Adipose tissue (tissue), 3 donors: ENCODE measurements around the gene ANKRD11. TPM values are rescaled to one million over a fixed set of nuclear protein-coding genes. Genes with fewer than 3 reads are reported as not detected.

ENCODE experiments used
- H3K27ac ChIP-seq: one replicate; pipeline ENCODE4 v1.5.1; 2013; ENCODE audit warnings: low read depth, low read length
- WGBS, 3 donors: extraction: QIAGEN DNeasy Blood & Tissue Kit; methylation state at CpG; one replicate each; pipeline ENCODE4 v1.1.7; 2013; 5-methylcytosine and 5-hydroxymethylcytosine counted together
- polyA plus RNA-seq, 3 donors: library from polyadenylated mRNA; stranded (reverse); fragments of 200-250 nt; gene quantifications; one replicate each; pipeline ENCODE4 v1.2.3, GENCODE V29; 2013
- donor health status: healthy with polysubstance abuse.
- donor health status: Bipolar disorder and iron deficiency.
- donor health status: healthy.

The ANKRD11 gene
- polyA plus RNA-seq, 3 donors, result 24.9 to 53.9 (median 48.4) TPM

- peak within 1 kb of the TSS; percentile 7 for H3K27ac ChIP-seq
- WGBS, 3 donors, result 0% methylated on average over 74 to 90 of the region's 90 CpGs
These were observed 17.7 kb upstream of the ANKRD11 start, which contains the start of gene SPG7 for GRCh38 chr16:89507834-89508590. Gene SPG7 (plus strand): TSS chr16:89508403. CDS start chr16:89508418, 15 bp downstream.

GRCh38 chr16:89507214-89507833 is 17.0 kb upstream of the ANKRD11 start:
- WGBS, 3 donors, result 6 to 12% (median 7%) methylated on average over 42 of the region's 42 CpGs
- peak overlapping the region; percentile 7 for H3K27ac ChIP-seq

DNA sequence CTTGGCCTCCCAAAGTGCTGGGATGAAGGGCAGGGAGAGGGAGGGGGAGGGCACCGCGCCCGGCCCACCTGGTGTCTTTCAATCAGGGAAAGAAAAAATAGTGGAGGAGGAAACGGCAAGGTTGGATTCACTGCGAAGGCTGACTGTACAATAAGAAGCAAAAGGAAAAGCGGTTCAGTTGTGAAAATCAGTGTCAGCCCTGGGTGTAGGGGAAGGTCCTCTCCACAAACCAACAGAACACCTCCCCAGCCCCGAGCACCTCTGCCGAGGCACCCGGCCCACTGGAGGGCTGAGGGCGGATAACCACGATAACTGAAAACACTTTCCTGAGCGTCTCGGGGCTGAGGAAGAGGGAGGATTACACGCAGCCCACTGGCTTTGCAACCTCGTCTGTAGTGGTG is 16.4 kb upstream of the ANKRD11 start:
- 28 to 55% (median 39%) methylated on average over 15 of the region's 15 CpGs for WGBS, 3 donors
- H3K27ac ChIP-seq, result no peak overlapping the region

- 47 to 73% (median 51%) methylated on average over 4 of the region's 4 CpGs for WGBS, 3 donors
- peak overlapping the region; percentile 60 for H3K27ac ChIP-seq
These were observed 15.7 kb upstream of the ANKRD11 start for GRCh38 chr16:89506113-89506504.

GRCh38 chr16:89505204-89506112 is 15.1 kb upstream of the ANKRD11 start:
- 15 to 31% (median 18%) methylated on average over 20 of the region's 20 CpGs for WGBS, 3 donors

GRCh38 chr16:89504091-89504490 is 13.7 kb upstream of the ANKRD11 start:
- H3K27ac ChIP-seq, result no peak overlapping the region
- 63 to 86% (median 65%) methylated on average over 7 of the region's 7 CpGs for WGBS, 3 donors

More at GRCh38 chr16:89505204-89506112, 15.1 kb upstream of the ANKRD11 start:
- H3K27ac ChIP-seq, result peak overlapping the region; percentile 60

DNA sequence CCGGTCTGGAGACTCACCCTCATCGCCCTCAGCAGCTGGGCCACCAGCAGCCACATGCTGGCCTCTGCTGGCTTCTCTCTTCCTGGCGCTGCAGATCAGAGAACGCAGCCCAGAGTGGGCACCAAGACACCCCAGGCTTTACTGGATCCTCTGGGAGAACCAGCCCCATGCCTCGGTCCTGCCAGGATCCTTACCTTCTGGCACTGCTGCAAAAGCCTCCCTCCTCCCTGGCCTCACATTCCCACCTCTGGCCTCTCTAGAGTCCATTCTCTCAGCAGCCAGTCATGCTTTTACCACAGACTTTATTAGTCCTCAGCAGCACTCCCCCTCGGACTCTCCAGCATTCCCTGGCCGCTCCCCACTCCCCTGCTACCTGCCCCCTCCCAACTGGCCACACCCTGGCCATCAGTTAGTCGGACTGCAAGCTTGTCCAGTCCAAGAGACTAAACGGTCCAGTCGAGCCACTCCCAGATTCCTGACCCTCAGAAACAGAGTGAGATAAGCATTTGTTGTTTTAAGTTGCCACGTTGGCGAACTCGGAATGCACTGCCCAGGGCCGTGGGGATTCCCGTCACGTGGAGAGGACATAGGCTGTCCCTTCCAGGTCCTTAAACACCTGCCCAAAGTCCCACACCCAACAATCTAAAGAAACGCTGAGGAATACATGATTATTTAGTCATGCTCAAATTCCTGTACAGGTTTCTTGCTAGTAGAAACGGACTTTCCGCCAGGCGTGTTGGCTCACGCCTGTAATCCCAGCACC is 11.9 kb upstream of the ANKRD11 start:
- H3K27ac ChIP-seq, result no peak overlapping the region
- WGBS, 3 donors, result 27 to 59% (median 58%) methylated on average over 20 to 21 of the region's 21 CpGs

GRCh38 chr16:89499767-89500166 is 9.4 kb upstream of the ANKRD11 start:
- no peak overlapping the region for H3K27ac ChIP-seq
- 93 to 100% (median 97%) methylated on average over 3 of the region's 3 CpGs for WGBS, 3 donors

- 56 to 79% (median 79%) methylated on average over 10 of the region's 10 CpGs for WGBS, 3 donors
- H3K27ac ChIP-seq, result no peak overlapping the region
These were observed 8.5 kb upstream of the ANKRD11 start for GRCh38 chr16:89498839-89499238.

DNA sequence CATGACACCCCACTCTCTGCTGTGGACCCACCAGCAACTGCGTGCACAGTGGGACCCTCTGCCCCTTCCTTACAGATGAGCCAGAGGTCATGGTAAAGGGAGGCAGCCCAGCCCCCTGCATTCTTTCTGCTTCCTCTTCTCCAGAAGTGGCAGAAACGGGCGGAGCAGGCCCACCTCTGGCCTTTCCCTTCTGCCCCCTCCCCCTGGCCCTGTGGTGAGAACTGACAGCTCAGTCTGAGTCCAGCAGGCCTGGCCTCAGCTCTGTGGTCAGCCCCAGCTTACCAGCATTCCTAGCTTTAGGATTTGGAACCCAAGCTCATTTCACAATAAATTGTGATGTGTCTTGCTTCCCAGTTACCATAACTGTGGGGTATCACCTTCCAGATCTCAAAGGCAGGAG is 4.8 kb upstream of the ANKRD11 start:
- 59 to 87% (median 64%) methylated on average over 3 of the region's 3 CpGs for WGBS, 3 donors
- H3K27ac ChIP-seq, result no peak overlapping the region

- 66 to 79% (median 73%) methylated on average over 5 of the region's 5 CpGs for WGBS, 3 donors
- no peak overlapping the region for H3K27ac ChIP-seq
These were observed 3.4 kb upstream of the ANKRD11 start for GRCh38 chr16:89493776-89494175.

- 80 to 85% (median 85%) methylated on average over 24 of the region's 24 CpGs for WGBS, 3 donors
- no peak overlapping the region for H3K27ac ChIP-seq
These were observed 1.8 kb upstream of the ANKRD11 start for GRCh38 chr16:89491974-89492687.

DNA sequence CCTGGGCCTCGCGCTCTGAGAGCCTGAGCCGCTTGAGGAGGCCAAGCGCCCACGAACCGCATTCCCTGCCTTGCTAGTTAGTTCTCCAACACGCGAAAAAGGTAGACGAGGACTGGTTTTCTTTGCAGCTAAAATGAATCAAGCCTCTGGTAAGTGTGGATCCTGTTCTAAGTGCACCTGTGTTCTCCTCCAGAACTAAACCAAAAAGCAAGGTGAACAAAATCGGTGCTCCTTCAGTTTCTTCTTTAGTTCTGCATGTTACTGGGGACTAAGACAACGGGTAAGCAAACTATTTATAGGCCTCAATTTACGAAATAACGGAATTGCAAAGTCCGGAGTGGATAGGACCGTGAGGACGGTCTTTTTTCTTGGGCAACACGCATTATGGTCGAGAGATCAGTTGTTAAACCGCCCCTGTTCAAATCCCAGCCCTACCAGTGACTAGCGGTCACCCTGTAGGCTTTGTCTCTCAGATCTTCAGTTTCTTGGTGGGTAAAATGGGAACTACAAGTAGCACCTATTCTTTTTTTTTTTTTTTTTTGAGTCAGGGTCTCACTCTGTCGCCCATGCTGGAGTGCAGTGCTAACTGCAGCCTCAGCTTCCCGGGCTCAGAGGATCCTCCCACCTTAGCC is 993 bp upstream of the ANKRD11 start:
- peak overlapping the region; percentile 63 for H3K27ac ChIP-seq

DNA sequence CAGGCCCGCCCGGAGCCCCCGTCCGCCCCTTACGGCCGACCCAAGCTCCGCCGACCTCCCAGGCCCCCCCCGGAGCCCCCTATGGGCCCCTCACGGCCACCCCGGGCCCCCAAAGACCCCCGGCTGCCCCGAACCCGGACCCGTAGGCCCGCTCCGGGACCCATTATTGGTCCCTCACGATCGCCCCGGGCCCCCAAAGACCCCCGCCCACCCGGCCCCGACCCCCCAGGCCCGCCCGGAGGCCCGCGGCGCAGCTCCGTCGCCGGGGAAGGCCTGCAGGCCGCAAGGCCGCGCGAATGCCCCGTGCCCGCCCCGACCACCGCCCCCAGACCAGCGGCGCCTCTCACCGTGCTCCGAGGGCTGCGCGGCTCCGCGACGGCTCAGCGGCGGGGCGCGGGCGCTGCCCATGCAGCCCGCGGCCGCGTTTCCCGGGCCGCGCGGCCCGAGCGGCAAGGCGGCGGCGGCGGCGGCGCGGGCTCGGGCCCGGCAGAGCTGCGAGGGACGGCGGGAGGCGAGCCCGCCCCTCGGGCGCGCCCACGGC is 393 bp downstream of the ANKRD11 start:
- 1% methylated on average over 21 to 65 of the region's 81 CpGs for WGBS, 3 donors
- H3K27ac ChIP-seq, result peak overlapping the region; percentile 91

More for the DNA sequence above, 993 bp upstream of the ANKRD11 start:
- 2 to 3% (median 3%) methylated on average over 22 of the region's 22 CpGs for WGBS, 3 donors

- 1% methylated on average over 44 to 70 of the region's 71 CpGs for WGBS, 3 donors
- peak overlapping the region; percentile 91 for H3K27ac ChIP-seq
These were observed 1.1 kb downstream of the ANKRD11 start for GRCh38 chr16:89489040-89489897.

DNA sequence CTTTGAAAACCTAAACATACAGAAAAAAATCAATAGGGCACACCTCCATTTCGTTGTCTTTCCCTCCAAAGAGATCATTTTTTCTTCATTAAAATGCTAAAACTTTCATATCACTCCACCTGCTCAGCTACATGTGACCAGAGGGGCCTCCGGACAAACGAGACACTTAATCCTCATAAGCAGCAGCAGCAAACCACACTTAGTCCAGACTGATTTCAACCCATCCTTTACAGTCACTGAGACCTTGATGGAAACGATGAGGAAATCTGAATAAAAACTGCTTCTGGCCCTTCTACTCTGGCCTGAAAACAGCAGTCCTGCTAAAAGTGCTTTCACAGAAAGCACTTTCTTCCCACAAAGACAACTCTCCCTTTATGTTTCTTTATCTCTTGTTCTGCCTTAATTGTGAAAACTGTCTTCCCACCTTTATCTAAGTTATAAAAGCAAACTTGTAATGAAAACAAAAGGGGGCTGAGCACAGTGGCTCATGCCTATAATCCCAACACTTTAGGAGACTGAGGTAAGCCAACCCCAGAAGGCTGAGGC is 4.6 kb downstream of the ANKRD11 start:
- 22 to 57% (median 55%) methylated on average over 4 of the region's 4 CpGs for WGBS, 3 donors

More for the DNA sequence above, 4.6 kb downstream of the ANKRD11 start:
- H3K27ac ChIP-seq, result no peak overlapping the region
